NT2/D1 (cell line): ENCODE data around the gene GALNT14.

Experiments
- DNase-seq: peaks from one replicate; pipeline ENCODE4 v3.0.0-alpha.2; 2011; ENCODE audit warnings: low read depth, low spot score
- H3K27me3 ChIP-seq: 2 replicates; pipeline ENCODE4 v1.6.0; 2011; ENCODE audit warnings: mild to moderate bottlenecking; ENCODE audit not compliant: insufficient read length, insufficient read depth
- H3K36me3 ChIP-seq: 2 replicates; pipeline ENCODE4 v1.6.1; 2011; ENCODE audit warnings: mild to moderate bottlenecking, low read length, mixed read lengths; ENCODE audit not compliant: insufficient read depth, insufficient read length
- H3K4me1 ChIP-seq: 2 replicates; pipeline ENCODE4 v1.5.1; 2011; ENCODE audit not compliant: insufficient read depth, insufficient read length
- H3K4me3 ChIP-seq: 2 replicates; pipeline ENCODE4 v1.5.1; 2011; ENCODE audit warnings: low read depth; ENCODE audit not compliant: insufficient read length
- H3K9ac ChIP-seq: 2 replicates; pipeline ENCODE4 v1.6.0; 2011; ENCODE audit warnings: low read depth; ENCODE audit not compliant: insufficient read length
- H3K9me3 ChIP-seq: 2 replicates; pipeline ENCODE4 v1.5.1; 2011; ENCODE audit warnings: mild to moderate bottlenecking, low read length; ENCODE audit not compliant: insufficient read depth
- SUZ12 ChIP-seq: IDR thresholded peaks from 2 replicates; pipeline ENCODE4 v1.6.1; 2011; ENCODE audit not compliant: insufficient read length, insufficient read depth; ENCODE audit errors: extremely low read depth
- YY1 ChIP-seq: IDR thresholded peaks from 2 replicates; pipeline ENCODE4 v1.6.1; 2011; ENCODE audit not compliant: insufficient read length, insufficient read depth
- ZNF274 ChIP-seq: IDR thresholded peaks from 2 replicates; pipeline ENCODE4 v1.6.1; 2011; ENCODE audit warnings: mild to moderate bottlenecking, low read depth, low read length

The GALNT14 gene

GRCh38 chr2:31078011-31078410 is 60.2 kb downstream of the GALNT14 start:
- DNase-seq, result no peak
- no peak overlapping the region for H3K9ac ChIP-seq
- peaks cover 2% of the 10 kb centered on the region for H3K36me3 ChIP-seq
- no peaks in the 10 kb centered on the region for H3K9me3 ChIP-seq
- no peak overlapping the region for H3K4me3 ChIP-seq
- TF ChIP-seq SUZ12 (no peak), YY1 (no peak), ZNF274 (no peak)
- H3K27me3 ChIP-seq, result no peaks in the 10 kb centered on the region
- no peaks in the 10 kb centered on the region for H3K4me1 ChIP-seq

DNA sequence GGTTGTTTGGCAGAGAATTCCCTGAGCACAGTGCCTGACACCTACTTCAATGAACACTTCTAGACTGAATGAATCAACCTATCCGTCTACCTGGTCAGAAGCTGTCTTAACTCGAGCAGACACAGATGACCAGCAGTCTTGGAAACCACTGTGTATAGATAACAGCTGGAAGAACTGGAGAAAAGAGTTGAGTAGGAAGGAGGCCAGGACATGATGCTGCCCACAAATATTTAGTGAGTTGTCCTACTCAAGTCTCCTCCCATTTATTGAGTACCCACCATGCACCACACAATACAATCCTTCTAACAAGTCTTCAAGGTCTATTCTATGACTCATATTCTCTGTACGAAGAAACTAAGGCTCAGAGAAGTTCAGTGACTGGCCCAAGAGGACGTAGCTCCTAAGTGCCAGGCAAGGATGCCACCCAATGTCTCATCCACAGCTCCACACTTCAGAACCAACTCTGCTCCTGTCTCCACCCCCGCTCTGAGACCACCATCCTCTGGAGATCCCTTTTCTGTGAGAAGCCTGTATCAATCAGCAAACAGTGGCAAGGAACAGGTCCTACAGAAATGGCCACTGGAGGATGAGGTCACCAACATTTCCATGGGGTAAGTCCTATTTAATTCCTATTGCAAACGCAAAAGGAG is 62.2 kb downstream of the GALNT14 start:
- H3K9me3 ChIP-seq, result no peaks in the 10 kb centered on the region
- peaks cover 8% of the 10 kb centered on the region for H3K4me1 ChIP-seq
- no peaks in the 10 kb centered on the region for H3K36me3 ChIP-seq
- TF ChIP-seq SUZ12, result no peak
- no peak for TF ChIP-seq ZNF274
- TF ChIP-seq YY1, result no peak
- H3K27me3 ChIP-seq, result no peaks in the 10 kb centered on the region
- no peak overlapping the region for H3K9ac ChIP-seq
- no peak for DNase-seq
- no peak overlapping the region for H3K4me3 ChIP-seq

GRCh38 chr2:31075431-31075830 is 62.8 kb downstream of the GALNT14 start:
- Histone ChIP-seq H3K9me3 (no peaks in the 10 kb centered on the region), H3K36me3 (no peaks in the 10 kb centered on the region), H3K9ac (no peak overlapping the region), H3K4me1 (peaks cover 9% of the 10 kb centered on the region), H3K27me3 (no peaks in the 10 kb centered on the region), H3K4me3 (no peak overlapping the region)
- TF ChIP-seq YY1, result no peak
- TF ChIP-seq ZNF274, result no peak
- TF ChIP-seq SUZ12, result no peak
- DNase-seq, result no peak

DNA sequence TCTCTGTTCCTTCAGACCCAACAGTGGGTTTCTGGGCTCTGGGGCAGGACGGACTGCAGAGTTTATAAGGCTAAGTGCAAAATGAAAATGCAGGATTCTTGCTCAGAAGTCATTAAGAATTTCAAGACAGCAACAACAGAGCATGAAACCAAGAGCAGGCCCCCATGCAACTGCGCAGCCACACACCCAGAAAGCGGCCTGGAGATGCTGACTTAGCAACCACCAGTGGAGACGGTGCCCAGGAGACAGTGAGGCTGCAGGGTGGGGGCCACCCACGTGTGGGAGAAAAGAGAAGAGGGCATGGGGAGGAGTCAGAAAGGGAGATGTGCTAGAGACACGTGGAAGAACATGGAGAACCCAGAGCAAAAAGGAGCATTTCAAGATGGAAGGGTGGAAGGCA is 66.5 kb downstream of the GALNT14 start:
- peaks cover 9% of the 10 kb centered on the region for H3K4me1 ChIP-seq
- H3K9ac ChIP-seq, result no peak overlapping the region
- TF ChIP-seq SUZ12 (no peak), ZNF274 (no peak), YY1 (no peak)
- no peaks in the 10 kb centered on the region for H3K27me3 ChIP-seq
- H3K36me3 ChIP-seq, result no peaks in the 10 kb centered on the region
- no peak for DNase-seq
- no peaks in the 10 kb centered on the region for H3K9me3 ChIP-seq
- H3K4me3 ChIP-seq, result no peak overlapping the region

DNA sequence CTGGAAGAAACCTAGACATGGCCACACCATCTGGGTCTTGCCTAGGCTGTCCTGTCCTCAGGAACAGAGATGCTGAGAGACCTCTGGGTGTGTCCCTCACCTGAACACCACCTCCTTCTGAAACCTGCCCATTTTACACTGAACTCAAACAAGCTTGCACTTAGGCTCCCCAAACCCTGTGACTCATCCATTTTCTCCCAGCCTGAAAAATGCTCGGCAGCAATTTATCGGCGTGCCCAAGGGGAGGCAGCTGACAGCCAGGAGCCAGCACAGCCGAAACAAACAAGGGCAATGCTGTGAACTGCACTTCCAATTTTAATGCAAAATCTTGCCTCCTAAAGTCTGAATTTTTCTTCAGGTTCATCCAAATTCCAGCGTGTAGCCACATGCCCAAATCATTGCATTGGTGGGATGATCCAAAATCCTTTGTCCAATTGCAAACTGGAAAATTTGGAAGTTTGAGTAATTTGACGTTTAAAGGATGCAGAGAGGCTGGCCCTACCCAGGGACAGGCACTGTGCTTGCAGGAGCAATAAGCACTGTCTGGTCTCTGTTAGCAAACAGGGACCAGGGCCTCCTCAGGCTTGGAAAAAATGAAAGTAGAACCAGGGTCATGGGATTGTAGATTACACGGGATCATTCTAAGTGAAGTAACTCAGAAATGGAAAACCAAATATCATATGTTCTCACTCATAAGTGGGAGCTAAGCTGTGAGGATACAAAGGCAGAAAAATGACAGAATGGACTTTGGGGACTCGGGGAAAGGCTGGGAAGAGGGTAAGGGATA is 67.7 kb downstream of the GALNT14 start:
- H3K4me1 ChIP-seq, result peaks cover 9% of the 10 kb centered on the region
- H3K36me3 ChIP-seq, result no peaks in the 10 kb centered on the region
- no peak for DNase-seq
- TF ChIP-seq SUZ12, result no peak
- TF ChIP-seq ZNF274, result no peak
- no peak for TF ChIP-seq YY1
- H3K9ac ChIP-seq, result no peak overlapping the region
- no peaks in the 10 kb centered on the region for H3K9me3 ChIP-seq
- H3K4me3 ChIP-seq, result no peak overlapping the region
- no peaks in the 10 kb centered on the region for H3K27me3 ChIP-seq

DNA sequence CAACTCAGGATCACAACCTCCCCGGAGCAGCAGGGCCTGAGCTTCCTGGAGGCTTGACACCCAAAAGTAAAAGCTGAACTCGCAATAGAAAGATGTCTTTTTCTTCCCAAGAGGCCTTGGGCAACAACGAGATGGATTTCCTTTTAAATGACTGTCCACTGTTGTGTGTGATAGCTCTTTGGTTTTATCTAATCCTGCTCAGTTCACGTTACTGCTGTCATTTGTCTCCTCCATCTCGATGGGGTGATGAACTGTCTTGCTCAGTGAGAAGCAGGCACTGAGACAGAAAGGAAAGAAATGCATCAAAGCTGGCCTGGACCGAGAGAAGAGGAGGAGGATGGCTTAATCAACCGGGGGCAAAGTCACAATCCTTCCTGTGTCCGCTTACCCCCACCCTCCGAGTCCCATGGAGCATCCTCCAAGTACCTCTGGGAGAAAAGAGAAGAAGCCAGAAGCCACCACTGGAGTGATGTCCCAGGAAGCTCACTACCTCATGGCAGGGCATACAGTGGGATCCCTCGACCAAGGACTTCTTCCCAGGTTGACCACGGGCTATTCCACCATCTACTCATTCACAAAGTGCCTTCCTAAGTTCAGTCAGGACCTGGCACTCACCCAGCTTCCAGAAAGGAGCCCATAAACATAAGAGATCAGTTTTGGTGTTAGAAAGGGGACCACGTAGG is 68.5 kb downstream of the GALNT14 start:
- TF ChIP-seq SUZ12 (no peak), ZNF274 (no peak)
- H3K9me3 ChIP-seq, result no peaks in the 10 kb centered on the region
- H3K27me3 ChIP-seq, result no peaks in the 10 kb centered on the region
- DNase-seq, result no peak
- no peak overlapping the region for H3K9ac ChIP-seq
- no peaks in the 10 kb centered on the region for H3K36me3 ChIP-seq
- H3K4me1 ChIP-seq, result peaks cover 9% of the 10 kb centered on the region
- H3K4me3 ChIP-seq, result no peak overlapping the region

- no peak overlapping the region for H3K4me3 ChIP-seq
- no peaks in the 10 kb centered on the region for H3K27me3 ChIP-seq
- no peak for DNase-seq
- H3K4me1 ChIP-seq, result peaks cover 9% of the 10 kb centered on the region
- TF ChIP-seq ZNF274 (no peak), SUZ12 (no peak), YY1 (no peak)
- no peak overlapping the region for H3K9ac ChIP-seq
- H3K36me3 ChIP-seq, result no peaks in the 10 kb centered on the region
- H3K9me3 ChIP-seq, result no peaks in the 10 kb centered on the region
Observed at GRCh38 chr2:31067259-31067658, 71.0 kb downstream of the GALNT14 start.
